Measurements from ENCODE around the gene TEDC1.
A peak's percentile ranks its signal among the peaks of the same experiment; 100 is the strongest.

Gene TEDC1

DNA sequence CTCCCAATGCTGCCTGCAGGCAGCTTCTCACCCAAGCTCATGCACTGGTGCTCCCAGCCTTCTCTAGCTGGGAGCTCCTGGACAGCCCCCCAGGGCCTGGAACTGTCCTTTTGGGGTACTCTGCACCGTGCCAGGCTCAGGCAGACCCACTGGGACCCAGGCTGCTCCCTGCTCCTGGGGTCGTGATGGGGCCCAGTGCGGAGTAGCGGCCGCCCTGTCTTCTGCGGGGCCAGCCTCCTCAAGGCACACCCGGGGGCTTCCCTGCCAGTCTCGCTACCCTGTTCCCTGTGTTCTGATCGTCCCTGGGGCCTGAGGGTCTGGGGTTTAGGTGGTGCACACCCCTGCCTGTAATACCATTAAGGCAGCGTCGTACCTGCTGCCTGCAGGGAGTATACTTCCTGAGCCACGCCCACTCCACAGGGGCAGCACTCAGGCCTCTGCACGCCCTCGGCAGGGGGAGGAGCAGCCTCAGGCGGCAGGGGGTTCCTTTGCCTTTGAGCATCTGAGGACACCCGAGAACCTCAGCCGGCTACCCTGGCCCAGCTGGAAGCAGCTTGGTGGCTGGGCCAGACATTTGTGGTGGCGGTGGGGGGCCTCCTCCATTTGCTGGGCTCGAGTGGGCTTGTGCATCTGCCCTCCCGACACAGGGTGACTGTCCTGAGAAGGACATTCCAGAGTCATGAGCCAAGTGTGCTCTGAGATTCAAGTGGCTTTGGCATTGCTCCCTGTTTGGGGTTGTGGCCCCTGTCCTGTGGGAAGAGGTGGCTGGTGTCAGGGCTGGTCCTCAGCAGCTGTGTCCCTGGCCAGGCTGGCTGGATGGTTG is 25.6 kb upstream of the TEDC1 start:
- TF ChIP-seq JUND (IDR thresholded peaks at IDR 0.05; ENCODE audit: low read depth), result no peak
- in situ Hi-C loops (cut with HindIII; ENCODE audit: low pct_unique_long_range_greater_than_20kb, low sequenced_read_pairs), result no loop called here
- DNase-seq (ENCODE audit: low read depth in 1 of 2, low spot score in 1 of 2), result peak; percentile 81 to 84

DNA sequence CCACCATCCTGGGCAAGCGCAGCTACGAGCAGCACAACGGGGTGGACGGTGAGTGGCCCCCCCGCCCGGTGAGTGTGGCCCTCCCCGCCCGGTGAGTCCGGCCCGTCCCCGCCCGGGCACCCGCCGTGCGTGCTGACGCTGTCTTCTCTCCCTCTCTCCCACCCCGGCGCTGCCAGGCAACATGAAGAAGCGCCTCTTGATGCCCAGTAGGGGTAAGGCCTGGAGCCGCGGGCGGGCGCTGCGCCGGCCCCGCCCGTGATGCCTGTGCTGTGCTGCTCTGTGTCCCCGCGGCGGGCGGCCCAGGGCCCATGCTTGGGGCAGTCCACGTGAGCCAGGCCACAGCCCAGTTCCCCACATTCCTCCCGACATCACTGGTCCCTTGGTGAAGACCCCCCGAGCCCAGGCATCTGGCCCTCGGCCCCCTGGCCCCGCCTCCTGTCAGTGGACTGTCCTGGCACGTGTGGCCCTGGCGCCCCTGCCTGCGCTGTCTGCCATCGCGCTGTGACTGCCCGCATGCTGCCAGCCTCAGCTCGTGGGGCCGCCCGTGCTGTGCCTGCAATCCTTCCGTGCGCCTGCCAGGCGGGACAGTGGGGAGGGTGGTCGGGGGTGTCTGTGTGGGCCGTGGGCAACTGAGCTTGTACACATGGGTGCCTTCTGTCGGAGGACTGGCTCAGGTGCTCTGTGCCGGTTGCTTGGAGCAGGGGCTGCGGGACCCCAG is 24.4 kb upstream of the TEDC1 start:
- in situ Hi-C loops (cut with HindIII; ENCODE audit: low pct_unique_long_range_greater_than_20kb, low sequenced_read_pairs), result no loop called here
- DNase-seq (ENCODE audit: low read depth in 1 of 2, low spot score in 1 of 2), result no peak
- no peak for TF ChIP-seq JUND (IDR thresholded peaks at IDR 0.05; ENCODE audit: low read depth)

DNA sequence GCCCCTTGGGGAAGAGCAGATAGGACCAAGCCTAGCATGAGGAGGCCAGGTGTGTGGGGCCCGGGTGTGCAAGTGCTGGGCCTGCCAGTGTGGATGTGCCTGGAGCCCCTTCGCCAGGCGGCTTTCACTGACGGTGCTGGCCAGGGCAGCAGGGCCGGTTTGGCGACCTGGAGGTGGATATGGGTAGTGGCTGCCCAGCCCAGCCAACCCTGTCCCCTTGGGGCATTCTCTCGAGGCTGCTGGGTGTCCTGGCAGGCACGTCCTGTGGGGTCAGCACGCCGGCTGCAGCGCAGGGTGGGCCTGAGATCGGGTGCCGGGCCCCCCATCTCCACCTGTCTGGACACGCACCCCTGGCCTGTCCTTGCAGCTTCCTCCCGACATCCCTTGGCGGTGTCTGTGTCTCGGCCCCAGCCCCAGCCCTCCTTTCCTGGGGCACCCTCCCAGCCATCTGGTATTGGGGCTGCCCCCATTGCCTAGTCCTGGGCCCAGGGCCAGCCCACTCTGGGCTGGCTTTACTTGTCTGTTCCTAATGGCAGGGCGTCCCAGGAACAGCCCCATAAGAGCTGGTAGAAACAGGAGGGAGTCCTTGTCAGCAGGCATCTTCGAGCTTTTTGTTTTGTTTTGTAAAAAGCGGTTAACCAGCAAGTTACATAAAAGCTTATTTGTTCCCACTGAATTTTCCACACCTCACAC is 23.7 kb upstream of the TEDC1 start:
- in situ Hi-C loops (cut with HindIII; ENCODE audit: low pct_unique_long_range_greater_than_20kb, low sequenced_read_pairs), result no loop called here
- TF ChIP-seq JUND (IDR thresholded peaks at IDR 0.05; ENCODE audit: low read depth), result no peak
- peak; percentile 82 to 91 for DNase-seq (ENCODE audit: low read depth in 1 of 2, low spot score in 1 of 2)

DNA sequence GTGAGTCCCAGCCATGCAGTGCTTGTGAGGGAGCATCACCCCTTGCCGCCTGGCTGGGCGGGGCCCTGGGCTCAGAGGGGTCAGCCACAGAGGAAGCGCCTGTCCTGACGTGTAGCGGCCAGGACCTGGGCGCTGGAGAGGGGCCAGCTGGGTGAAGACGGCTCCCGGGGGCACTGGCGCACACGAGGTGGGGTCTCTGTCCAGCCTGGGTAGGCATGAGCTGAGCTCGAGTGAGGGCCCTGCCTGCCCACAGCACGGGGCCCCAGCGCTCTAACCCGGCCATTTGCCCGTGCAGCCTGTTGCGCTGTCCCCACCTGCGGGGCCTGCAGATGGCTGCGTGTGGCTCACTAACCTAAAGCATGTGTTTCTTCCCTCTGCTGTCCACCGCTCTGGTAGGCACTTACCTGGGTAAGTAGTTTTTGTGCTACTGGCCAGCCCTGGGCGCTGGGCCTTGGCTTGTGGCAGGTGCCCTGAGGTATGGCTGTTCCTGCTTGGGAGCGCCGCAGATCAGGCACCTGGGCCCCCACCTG is 23.0 kb upstream of the TEDC1 start:
- TF ChIP-seq JUND (IDR thresholded peaks at IDR 0.05; ENCODE audit: low read depth), result no peak
- in situ Hi-C loops (cut with HindIII; ENCODE audit: low pct_unique_long_range_greater_than_20kb, low sequenced_read_pairs), result no loop called here
- DNase-seq (ENCODE audit: low read depth in 1 of 2, low spot score in 1 of 2), result no peak

DNA sequence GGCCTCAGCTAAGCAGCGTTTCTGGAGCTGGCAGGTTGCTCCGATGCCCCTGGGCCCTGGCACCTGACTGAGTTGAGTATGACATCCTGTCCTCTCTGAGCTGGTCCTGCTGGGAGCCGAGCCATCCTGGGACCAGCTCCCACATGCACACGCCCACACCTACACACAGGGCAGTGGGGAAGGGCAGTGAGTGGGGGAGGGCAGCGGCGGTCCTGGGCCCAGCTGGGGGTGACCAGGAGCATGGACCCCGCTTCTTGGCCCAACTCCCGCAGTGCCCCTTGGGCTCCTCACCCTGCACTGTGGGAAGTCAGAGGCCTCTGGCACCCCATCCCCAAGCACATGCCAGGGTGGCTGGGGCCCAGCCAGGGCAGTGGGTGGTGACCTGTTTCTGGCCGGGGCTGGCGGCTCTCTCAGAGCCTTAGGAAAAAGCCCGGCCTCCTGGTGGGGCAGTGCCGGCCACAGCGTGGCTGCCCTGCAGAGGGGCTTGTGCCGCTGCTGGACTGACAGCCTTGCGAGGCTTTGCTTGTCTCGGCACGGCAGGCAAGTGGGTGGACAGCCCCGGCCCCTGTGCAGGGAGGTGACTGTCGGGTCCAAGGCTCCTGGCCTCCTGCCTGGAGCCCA is 22.3 kb upstream of the TEDC1 start:
- peak; percentile 83 to 85 for DNase-seq (ENCODE audit: low read depth in 1 of 2, low spot score in 1 of 2)
- in situ Hi-C loops (cut with HindIII; ENCODE audit: low pct_unique_long_range_greater_than_20kb, low sequenced_read_pairs), result no loop called here
- no peak for TF ChIP-seq JUND (IDR thresholded peaks at IDR 0.05; ENCODE audit: low read depth)

DNA sequence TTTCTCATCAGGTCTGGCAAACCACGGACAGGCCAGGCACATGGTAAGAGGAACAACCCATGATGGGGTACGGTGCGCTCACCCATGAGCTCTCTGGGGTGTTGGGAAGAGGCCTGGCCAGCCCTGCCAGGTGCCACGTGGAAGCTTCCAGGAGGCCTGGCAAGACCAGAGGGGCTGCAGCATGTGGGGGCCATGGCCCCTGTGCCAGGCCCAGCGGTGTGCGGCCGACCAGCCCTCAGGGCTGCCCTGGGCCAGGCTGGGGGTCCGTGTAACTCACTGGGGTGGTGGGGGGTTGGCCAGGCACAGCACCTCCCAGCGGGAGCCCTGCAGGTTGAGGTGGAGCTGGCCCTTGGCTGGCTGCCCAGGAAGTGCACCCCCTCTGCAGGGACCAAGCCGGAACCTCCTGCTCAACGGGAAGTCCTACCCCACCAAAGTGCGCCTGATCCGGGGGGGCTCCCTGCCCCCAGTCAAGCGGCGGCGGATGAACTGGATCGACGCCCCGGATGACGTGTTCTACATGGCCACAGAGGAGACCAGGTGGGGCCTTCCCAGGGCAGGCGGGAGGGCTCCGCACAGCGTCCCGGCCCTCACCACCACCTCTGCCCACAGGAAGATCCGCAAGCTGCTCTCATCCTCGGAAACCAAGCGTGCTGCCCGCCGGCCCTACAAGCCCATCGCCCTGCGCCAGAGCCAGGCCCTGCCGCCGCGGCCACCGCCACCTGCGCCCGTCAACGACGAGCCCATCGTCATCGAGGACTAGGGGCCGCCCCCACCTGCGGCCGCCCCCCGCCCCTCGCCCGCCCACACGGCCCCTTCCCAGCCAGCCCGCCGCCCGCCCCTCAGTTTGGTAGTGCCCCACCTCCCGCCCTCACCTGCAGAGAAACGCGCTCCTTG is 21.3 kb upstream of the TEDC1 start:
- no peak for TF ChIP-seq JUND (IDR thresholded peaks at IDR 0.05; ENCODE audit: low read depth)
- in situ Hi-C loops (cut with HindIII; ENCODE audit: low pct_unique_long_range_greater_than_20kb, low sequenced_read_pairs), result no loop called here
- DNase-seq (ENCODE audit: low read depth in 1 of 2, low spot score in 1 of 2), result no peak

DNA sequence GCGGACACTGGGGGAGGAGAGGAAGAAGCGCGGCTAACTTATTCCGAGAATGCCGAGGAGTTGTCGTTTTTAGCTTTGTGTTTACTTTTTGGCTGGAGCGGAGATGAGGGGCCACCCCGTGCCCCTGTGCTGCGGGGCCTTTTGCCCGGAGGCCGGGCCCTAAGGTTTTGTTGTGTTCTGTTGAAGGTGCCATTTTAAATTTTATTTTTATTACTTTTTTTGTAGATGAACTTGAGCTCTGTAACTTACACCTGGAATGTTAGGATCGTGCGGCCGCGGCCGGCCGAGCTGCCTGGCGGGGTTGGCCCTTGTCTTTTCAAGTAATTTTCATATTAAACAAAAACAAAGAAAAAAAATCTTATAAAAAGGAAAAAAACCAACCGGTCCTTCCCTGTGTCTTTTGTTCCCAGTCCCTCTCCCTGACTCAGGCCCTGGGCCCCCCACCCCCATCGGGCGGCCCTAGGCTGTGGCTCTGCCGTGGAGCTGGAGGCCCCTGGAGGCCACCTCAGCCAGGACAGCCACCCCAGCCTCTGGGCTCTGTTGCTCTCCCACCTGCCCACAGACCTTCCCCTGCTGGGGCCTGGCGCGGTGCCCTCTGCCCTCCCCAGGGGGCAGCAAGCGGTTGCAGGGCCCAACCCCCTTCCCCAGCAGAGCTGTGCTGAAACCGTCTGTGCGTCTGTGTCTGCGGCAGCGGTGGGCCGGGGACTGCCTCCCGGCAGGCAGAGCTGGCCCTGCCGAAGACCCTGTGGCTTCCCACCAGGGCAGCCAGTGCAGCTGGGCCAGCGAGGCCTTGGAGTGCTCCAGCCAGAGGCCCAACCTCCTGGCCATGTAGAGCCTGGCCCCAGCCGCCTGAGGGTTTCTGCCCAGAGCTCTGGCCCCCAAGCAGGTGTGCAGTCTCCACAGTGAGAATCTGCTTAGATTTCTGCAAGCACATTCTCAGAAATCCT is 20.4 kb upstream of the TEDC1 start:
- no peak for DNase-seq (ENCODE audit: low read depth in 1 of 2, low spot score in 1 of 2)
- in situ Hi-C loops (cut with HindIII; ENCODE audit: low pct_unique_long_range_greater_than_20kb, low sequenced_read_pairs), result no loop called here
- TF ChIP-seq JUND (IDR thresholded peaks at IDR 0.05; ENCODE audit: low read depth), result no peak

DNA sequence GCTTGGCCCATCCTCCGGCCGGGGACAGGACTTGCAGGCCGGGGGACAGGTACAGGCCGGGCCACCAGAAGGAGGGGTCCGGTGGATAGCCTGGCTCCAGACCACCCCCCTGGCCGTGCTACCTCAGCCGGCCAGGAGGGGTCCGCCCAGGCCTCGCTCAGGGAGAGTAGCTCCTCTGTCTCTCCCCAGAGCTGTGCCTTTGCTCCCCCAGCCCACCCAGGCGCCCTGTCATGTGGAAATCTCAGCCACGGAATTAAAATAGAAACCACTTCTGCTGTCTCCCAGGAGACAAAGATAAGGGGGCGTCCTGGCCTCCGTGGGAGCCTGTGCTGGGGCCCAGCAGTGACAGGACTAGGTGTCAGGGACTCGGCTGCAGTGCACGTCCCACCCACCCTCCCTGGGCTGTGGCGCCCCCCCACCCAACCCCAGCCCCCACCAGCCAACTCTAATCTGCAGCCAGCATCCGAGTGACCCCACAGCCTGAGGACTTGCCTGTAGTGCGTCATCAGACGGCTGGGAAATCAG is 19.7 kb upstream of the TEDC1 start:
- TF ChIP-seq JUND (IDR thresholded peaks at IDR 0.05; ENCODE audit: low read depth), result no peak
- DNase-seq (ENCODE audit: low read depth in 1 of 2, low spot score in 1 of 2), result no peak
- in situ Hi-C loops (cut with HindIII; ENCODE audit: low pct_unique_long_range_greater_than_20kb, low sequenced_read_pairs), result no loop called here

DNA sequence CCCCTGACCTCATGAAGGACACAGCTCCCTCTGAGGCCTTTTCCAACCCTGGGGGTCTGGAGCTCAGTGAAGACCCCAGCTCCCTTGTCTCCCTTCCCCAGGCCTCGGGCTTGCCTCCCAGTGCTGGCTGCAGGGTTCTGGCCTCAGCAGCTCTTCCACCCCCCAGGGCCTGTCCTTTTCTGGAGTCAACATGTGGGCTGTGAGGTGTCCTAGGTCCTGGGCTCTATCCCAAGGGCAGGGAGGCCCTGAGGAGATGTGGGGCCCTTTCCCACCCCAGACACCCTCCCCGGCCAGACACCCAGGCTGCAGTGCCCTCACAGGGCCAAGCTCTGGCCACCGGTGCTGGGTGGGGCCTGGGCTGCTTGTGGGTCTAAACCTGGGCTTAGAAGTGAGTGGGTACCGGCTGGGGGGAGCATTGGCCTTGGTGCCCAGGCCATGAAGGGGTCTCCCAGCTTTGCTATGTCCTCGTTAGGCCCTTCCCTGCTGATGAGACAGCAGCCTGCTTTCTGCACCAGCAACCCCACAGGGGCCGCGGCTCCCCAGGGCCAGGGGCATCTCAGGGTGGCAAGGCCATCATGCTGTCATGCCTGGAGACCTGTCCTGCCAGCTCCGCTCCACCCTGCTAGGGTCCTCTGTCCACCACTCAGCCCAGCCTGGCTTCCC is 19.1 kb upstream of the TEDC1 start:
- TF ChIP-seq JUND (IDR thresholded peaks at IDR 0.05; ENCODE audit: low read depth), result no peak
- DNase-seq (ENCODE audit: low read depth in 1 of 2, low spot score in 1 of 2), result no peak
- in situ Hi-C loops (cut with HindIII; ENCODE audit: low pct_unique_long_range_greater_than_20kb, low sequenced_read_pairs), result no loop called here

DNA sequence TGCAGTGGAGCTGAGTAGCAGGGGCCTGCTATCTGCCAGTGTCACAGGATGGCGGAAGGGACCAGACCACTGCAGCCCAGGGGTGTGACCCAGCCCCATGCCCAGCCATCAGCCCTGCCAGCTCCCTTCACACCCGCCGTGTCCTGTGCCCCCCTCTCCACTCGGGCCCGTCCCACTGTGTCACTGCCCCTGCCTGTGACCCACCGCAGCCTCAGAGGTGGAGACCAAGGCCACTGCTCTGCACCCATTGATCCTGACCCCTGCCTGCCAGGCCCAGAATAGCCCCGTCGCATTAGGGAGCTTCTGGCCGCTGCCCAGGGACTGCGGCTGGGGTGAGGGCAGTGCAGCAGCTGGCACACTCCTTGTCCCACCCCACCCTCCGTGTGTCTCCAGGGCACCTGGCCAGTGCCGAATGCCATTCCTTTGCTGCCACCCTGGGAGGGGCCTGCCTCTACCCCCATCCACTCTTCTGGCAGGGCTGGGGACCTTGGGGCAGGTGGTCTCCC is 18.5 kb upstream of the TEDC1 start:
- DNase-seq (ENCODE audit: low read depth in 1 of 2, low spot score in 1 of 2), result peak; percentile 83 to 91
- no peak for TF ChIP-seq JUND (IDR thresholded peaks at IDR 0.05; ENCODE audit: low read depth)
- in situ Hi-C loops (cut with HindIII; ENCODE audit: low pct_unique_long_range_greater_than_20kb, low sequenced_read_pairs), result no loop called here

Measured in T47D (cell line).